Amygdala (tissue), 56 donors: ENCODE data around the gene SCN4B.

Experiments used
- DNase-seq, 56 donors: peaks; one replicate each; lab custom pipeline; 2025; lab: John Stamatoyannopoulos, UW

SCN4B gene

GRCh38 chr11:118135796-118136165 is 16.8 kb downstream of the SCN4B start:
- no peak for DNase-seq

DNA sequence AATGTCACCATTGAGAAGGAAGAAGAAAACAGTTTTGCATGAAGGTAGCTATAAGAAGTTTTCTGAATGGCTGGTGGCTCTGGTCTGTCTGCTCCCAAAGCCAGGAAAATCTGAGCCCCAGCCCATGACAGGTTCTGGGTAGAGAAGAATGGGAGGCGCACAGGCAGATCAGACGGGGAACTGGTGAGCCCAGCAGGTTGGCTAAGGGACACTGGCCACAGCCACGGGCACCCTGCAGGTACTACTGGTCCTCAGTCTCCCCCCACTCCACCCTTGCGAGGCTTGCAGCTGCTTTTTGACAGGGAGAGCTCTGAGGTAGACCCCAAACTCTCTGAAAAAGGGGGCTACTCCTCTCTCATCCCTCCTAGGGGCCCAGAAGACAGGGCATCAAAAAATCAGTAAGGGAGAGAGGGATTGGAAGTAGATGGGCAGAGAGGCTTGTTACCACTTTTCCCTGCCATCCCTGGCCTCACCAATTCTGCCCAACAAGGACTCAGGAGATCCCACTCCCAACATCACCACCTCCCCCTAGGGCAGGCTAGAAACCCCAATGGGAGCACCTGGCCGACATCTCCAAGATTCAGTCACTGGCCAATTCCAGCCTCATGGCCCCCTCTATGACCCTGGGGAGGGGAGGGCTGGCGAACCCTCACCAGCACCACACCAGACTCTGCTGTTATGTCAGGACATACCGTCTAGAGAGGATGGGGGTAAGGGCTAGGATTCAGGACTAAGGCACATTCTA is 17.4 kb downstream of the SCN4B start:
- DNase-seq: no peak

GRCh38 chr11:118133816-118134215 is 18.8 kb downstream of the SCN4B start:
- no peak for DNase-seq

- no peak for DNase-seq
Observed at GRCh38 chr11:118132385-118133151, 20.1 kb downstream of the SCN4B start.

DNA sequence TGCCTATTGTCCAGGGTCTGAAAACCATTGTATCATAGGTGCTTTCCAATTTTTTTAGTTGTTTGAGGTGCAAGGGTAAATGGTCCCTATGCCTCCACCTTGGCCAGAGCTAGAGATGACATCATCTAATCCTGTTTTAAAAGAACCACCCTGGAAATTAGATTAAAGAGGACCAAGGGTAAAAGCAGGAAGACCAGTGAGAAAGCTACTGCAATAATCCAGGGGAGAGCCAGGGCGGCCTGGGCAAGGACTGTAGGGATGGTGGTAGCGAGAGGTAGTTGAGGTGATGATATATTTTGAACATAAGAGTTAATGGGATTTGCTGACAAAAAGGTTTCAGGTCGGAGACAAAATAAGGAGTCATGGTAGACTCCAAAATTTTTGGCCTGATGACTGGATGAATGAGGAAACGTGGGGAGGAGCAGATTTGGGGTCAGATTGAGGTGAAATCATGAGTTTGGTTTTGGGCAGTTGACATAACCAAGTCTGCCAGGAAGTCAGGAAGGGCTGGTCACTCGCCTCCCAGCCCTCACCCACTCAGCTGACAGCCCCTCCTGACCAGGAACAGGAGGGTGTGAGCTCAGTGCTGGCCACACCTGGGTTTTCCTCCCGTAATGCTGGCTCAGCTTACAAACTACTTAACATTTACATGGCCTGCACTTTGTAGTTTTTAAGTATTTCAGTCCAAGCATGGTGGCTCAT is 23.0 kb downstream of the SCN4B start:
- no peak for DNase-seq

- no peak for DNase-seq
Observed at GRCh38 chr11:118128721-118129470, 23.7 kb downstream of the SCN4B start.

- no peak for DNase-seq
Observed at GRCh38 chr11:118128310-118128709, 24.3 kb downstream of the SCN4B start.

DNA sequence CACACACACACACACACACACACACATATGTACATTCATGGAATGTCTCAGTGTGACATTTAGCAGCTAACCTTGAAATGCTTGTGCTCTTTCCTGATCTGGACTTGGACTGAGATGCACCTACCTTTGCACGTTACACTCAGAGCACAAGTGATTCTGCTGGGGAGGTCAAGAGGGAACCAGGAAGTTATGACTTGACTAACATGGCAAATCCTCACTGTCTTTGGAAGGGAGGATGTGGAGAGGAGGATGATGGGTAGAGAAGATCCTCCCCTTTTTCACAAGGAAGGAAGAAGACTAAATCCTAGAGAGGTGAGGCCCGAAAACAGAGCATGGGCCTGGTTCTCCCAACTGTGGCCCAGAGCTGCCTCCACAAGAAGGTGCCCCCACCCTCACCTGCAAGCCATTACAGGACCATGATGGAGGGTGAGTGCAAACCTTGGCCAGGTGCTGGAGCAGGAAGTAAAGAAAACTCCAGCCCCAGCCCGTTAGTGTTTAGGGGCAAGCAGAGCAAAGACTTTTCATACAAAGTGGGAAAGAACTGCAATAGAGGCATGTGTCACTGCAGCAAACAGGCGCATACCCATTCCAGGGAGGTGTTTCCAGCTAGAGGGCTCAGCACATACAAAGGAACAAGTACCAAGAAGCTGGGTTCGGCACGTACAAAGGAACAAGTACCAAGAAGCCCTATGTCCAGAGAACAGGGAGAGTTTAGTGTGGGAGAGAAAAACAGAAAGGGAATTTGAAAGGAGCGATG is 26.4 kb downstream of the SCN4B start:
- no peak for DNase-seq

GRCh38 chr11:118124929-118125535 is 27.6 kb downstream of the SCN4B start:
- DNase-seq: no peak

- DNase-seq: no peak
Observed at GRCh38 chr11:118120793-118121192, 31.8 kb downstream of the SCN4B start.

DNA sequence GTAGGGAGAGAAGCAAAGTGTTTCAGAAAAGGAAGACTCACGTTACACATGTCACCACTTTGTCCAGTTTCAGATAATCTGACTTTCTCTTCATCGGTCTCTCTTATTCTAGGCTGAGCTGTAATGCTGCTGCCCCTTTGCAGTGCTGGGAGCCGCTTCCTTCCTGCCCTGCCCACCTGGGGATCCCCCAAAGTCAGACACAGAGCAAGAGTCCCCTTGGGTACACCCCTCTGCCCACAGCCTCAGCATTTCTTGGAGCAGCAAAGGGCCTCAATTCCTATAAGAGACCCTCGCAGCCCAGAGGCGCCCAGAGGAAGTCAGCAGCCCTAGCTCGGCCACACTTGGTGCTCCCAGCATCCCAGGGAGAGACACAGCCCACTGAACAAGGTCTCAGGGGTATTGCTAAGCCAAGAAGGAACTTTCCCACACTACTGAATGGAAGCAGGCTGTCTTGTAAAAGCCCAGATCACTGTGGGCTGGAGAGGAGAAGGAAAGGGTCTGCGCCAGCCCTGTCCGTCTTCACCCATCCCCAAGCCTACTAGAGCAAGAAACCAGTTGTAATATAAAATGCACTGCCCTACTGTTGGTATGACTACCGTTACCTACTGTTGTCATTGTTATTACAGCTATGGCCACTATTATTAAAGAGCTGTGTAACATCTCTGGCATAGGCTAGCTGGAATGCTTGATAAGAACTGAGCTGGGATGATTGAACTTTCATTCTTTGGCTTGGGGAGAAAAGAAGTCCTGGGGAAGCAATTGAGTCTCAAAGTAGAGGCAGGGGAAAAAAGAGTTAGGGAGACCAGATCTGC is 34.6 kb downstream of the SCN4B start:
- DNase-seq: no peak

GRCh38 chr11:118115048-118115447 is 37.6 kb downstream of the SCN4B start:
- DNase-seq: no peak

DNA sequence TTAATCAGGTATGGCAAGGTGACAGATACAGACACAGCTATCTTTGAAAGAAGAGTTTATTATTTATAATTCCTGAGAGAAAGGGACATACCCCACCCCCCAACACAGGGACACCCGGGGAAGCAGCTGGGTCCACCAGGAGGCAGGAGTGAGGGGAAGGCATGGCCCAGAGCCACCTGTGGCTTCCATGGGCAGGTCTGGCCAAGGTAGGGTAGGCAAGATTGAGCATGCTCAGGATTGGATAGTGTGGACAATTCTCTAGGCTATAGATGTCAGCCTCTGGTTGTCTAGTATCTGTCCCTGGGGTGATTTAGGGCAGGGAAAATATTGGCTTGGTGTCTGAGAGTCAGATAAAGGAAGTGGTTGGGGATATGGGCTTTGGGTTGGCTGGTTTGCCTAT is 38.4 kb downstream of the SCN4B start:
- no peak for DNase-seq

- no peak for DNase-seq
Observed at GRCh38 chr11:118112711-118113430, 39.8 kb downstream of the SCN4B start.

DNA sequence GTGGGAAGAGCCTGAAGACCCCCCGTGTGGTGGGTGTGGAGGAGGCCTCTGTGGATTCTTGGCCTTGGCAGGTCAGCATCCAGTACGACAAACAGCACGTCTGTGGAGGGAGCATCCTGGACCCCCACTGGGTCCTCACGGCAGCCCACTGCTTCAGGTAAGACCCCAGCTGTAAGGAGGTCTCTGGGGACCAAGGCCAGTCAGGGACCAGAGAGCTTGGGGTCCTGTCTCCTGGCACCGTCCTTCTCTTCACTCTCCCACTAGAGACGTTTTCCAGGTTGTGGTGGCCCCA is 40.9 kb downstream of the SCN4B start:
- no peak for DNase-seq

DNA sequence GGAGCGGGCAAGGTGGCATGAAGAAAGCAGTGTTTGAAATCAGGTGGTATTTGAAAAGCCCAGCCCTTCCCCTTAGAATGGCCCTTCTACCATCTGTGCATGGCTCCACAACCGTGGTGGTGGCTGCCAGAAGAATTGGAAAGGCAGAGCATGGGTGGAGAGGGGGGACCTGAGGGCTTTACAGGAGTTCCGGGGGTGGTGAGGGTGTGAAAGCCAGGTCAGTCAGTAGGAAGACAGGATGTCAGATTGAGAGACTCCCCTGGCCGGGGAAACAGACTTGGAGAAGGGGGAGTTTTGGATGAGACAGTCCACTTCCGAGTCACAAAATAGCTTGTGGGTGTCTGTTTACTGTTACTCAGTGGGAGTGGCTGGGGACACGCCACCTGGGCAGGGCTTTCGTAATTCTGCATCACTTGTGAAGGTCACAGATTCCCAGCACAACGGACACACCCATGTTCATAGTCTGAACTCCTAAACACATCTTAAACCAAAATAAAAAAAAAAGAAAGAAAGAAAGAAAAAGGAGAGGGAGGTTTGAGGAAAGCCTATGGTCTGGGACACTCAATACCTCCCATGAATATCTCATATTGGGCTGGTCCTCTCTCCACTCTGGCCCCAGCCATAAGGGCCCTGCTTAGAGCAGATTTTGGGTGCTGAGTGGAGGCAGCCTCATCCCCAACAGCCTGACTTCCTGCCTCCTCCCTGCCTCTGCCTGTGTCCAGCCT is 41.4 kb downstream of the SCN4B start:
- DNase-seq: no peak

DNA sequence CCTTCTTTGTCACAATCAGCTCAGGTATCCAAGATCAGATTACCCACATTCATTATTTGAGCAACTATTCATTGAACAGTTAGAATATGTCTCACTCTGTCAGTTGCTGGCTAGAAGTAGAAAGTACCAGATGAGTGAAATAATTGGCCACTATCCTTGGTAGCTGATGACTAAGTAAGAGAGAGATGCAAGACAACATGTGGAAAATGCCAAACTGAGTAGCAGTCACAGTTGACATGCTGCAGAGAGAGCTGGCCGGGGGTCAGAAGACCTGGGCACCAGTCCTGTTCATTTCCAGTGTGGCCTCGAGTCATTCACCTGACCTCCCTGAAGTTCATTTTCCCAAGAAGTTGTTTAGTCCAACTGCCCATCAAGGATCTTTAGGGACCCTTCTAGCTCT is 43.4 kb downstream of the SCN4B start:
- DNase-seq: no peak

DNA sequence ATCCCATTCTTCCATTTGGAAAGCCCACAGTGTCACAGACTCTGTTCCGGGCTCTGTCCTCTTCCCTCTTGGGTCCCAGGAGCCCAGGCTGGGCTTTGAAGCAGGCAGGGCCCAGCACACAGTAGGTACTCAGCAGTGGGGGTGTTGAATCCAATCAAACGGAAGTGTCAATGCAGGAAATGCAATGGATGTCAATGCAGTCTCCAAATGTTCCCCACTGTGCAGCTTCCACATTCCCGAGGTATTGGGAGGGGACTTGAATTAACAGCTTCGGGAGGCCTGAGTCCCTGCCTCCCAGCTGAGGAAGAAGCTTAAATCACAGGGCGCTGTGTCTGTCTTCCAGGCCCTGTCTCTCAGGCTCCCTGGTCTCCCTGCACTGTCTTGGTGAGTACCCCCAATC is 44.1 kb downstream of the SCN4B start:
- DNase-seq: no peak
